ENCODE measurements around the gene PCDH8. TPM values are rescaled to one million over a fixed set of nuclear protein-coding genes. Genes with fewer than 3 reads are reported as not detected.

The PCDH8 gene
- total and polyA plus RNA-seq, 4 donors = 8.4 to 56.0 (median 36.7) TPM

DNA sequence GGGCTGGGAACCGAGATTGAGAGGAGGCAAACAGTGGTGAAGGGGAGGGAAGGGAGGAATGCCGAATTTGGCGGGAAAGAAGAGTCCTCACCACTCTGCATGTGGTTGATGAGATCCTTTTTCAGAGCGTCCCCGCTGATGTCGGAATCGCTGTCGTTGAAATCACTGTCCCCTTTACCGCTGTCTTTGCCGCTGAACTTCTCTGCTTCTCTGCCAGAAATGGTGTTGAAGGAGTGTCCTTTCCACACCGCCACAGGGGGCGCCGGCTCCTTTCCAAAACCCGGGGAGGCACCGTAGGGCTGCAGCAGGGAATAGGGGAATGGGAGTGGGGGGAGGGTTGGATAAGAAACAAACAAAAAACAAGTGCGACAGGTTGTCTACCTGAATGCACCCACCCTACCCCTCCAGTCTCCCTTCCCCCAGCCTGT, 3.1 kb downstream of the PCDH8 start:
- H3K27me3 ChIP-seq (ENCODE audit: control insufficient read depth, insufficient read depth, low read length) = peaks cover 51% of the 10 kb centered on the region
- peaks cover 16% of the 10 kb centered on the region for H3K36me3 ChIP-seq (ENCODE audit: control insufficient read depth, insufficient read depth, low read length)
- WGBS (ENCODE audit: insufficient coverage) = 3% methylated on average over 9 of the region's 16 CpGs
- no peaks in the 10 kb centered on the region for H3K9me3 ChIP-seq (ENCODE audit: control insufficient read depth, insufficient read depth, low read length)
- H3K27ac ChIP-seq (ENCODE audit: low read depth, low read length) = no peak overlapping the region
- peak overlapping the region; percentile 28 for H3K4me3 ChIP-seq (ENCODE audit: low read depth, low read length)
- DNase-seq (ENCODE audit: low read depth in 4 of 6, low spot score in 6 of 6) = peak in 2 of 6 donors; percentile 69 to 79
- H3K4me1 ChIP-seq (ENCODE audit: control insufficient read depth, insufficient read depth, low read length) = peaks cover 52% of the 10 kb centered on the region

DNA sequence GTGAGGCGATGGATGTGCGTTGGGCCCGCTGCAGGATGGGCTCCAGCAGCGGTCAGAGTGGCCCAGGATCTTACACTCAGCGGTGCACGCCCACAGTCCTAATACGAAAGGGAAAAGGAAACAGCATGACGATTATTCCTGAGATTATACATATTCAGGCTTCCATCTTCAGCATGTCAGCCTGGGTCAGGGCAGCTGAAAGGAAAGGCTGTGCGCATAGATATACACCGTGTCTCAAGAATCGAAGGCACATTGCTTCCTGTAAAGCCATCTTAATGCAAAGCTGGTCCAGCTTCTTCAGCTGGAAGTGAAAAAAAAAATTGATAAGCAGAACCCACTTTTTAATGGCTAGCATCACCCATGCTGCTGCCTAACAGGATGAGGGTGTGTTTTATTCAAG, 3.6 kb downstream of the PCDH8 start:
- Histone ChIP-seq H3K27ac (ENCODE audit: low read depth, low read length) (no peak overlapping the region), H3K36me3 (ENCODE audit: control insufficient read depth, insufficient read depth, low read length) (peaks cover 16% of the 10 kb centered on the region), H3K4me3 (ENCODE audit: low read depth, low read length) (peak overlapping the region; percentile 28), H3K4me1 (ENCODE audit: control insufficient read depth, insufficient read depth, low read length) (peaks cover 48% of the 10 kb centered on the region), H3K27me3 (ENCODE audit: control insufficient read depth, insufficient read depth, low read length) (peaks cover 45% of the 10 kb centered on the region), H3K9me3 (ENCODE audit: control insufficient read depth, insufficient read depth, low read length) (no peaks in the 10 kb centered on the region)
- 60% methylated on average over 10 of the region's 11 CpGs for WGBS (ENCODE audit: insufficient coverage)
- DNase-seq (ENCODE audit: low read depth in 4 of 6, low spot score in 6 of 6) = no peak

DNA sequence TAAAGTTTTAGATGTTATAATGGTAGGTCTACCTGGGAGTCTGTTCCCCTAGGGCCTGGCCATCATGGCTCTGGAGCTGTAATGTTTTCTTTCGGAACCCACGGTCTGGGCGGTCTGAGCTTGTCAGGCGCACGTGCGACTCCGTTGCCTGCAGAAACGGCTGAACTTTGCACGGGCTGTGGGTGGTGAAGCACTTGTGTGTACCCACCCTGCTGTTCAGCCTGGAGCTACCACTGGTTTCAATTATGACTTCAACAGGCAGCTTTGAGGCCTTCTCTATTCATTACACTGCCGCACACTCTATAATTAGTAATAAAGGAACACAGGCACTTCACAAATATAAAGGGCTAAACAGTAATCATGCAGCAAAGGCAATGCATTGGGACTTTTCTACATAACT, 6.0 kb downstream of the PCDH8 start:
- DNase-seq (ENCODE audit: low read depth in 4 of 6, low spot score in 6 of 6) = peak in 2 of 6 donors; percentile 50 to 78
- no peak overlapping the region for H3K27ac ChIP-seq (ENCODE audit: low read depth, low read length)
- H3K4me1 ChIP-seq (ENCODE audit: control insufficient read depth, insufficient read depth, low read length) = peaks cover 28% of the 10 kb centered on the region
- H3K9me3 ChIP-seq (ENCODE audit: control insufficient read depth, insufficient read depth, low read length) = no peaks in the 10 kb centered on the region
- no peak overlapping the region for H3K4me3 ChIP-seq (ENCODE audit: low read depth, low read length)
- H3K36me3 ChIP-seq (ENCODE audit: control insufficient read depth, insufficient read depth, low read length) = peaks cover 16% of the 10 kb centered on the region
- peaks cover 26% of the 10 kb centered on the region for H3K27me3 ChIP-seq (ENCODE audit: control insufficient read depth, insufficient read depth, low read length)
- WGBS (ENCODE audit: insufficient coverage) = 45% methylated on average over 10 of the region's 10 CpGs

GRCh38 chr13:52840066-52840465, 8.4 kb downstream of the PCDH8 start:
- H3K27me3 ChIP-seq (ENCODE audit: control insufficient read depth, insufficient read depth, low read length) = peaks cover 7% of the 10 kb centered on the region
- H3K4me3 ChIP-seq (ENCODE audit: low read depth, low read length) = no peak overlapping the region
- H3K9me3 ChIP-seq (ENCODE audit: control insufficient read depth, insufficient read depth, low read length) = no peaks in the 10 kb centered on the region
- peaks cover 4% of the 10 kb centered on the region for H3K36me3 ChIP-seq (ENCODE audit: control insufficient read depth, insufficient read depth, low read length)
- WGBS (ENCODE audit: insufficient coverage) = 91% methylated on average over 5 of the region's 6 CpGs
- no peak for DNase-seq (ENCODE audit: low read depth in 4 of 6, low spot score in 6 of 6)
- H3K27ac ChIP-seq (ENCODE audit: low read depth, low read length) = no peak overlapping the region
- peaks cover 7% of the 10 kb centered on the region for H3K4me1 ChIP-seq (ENCODE audit: control insufficient read depth, insufficient read depth, low read length)

GRCh38 chr13:52838433-52839107, 9.9 kb downstream of the PCDH8 start:
- Histone ChIP-seq H3K9me3 (ENCODE audit: control insufficient read depth, insufficient read depth, low read length) (no peaks in the 10 kb centered on the region), H3K4me1 (ENCODE audit: control insufficient read depth, insufficient read depth, low read length) (no peaks in the 10 kb centered on the region), H3K36me3 (ENCODE audit: control insufficient read depth, insufficient read depth, low read length) (no peaks in the 10 kb centered on the region), H3K4me3 (ENCODE audit: low read depth, low read length) (no peak overlapping the region), H3K27me3 (ENCODE audit: control insufficient read depth, insufficient read depth, low read length) (no peaks in the 10 kb centered on the region), H3K27ac (ENCODE audit: low read depth, low read length) (no peak overlapping the region)
- 44% methylated on average over 3 of the region's 6 CpGs for WGBS (ENCODE audit: insufficient coverage)
- DNase-seq (ENCODE audit: low read depth in 4 of 6, low spot score in 6 of 6) = no peak

GRCh38 chr13:52837850-52838249, 10.6 kb downstream of the PCDH8 start:
- WGBS (ENCODE audit: insufficient coverage) = no CpG with 5 or more reads among the region's 2 CpGs
- no peaks in the 10 kb centered on the region for H3K27me3 ChIP-seq (ENCODE audit: control insufficient read depth, insufficient read depth, low read length)
- no peak overlapping the region for H3K4me3 ChIP-seq (ENCODE audit: low read depth, low read length)

DNA sequence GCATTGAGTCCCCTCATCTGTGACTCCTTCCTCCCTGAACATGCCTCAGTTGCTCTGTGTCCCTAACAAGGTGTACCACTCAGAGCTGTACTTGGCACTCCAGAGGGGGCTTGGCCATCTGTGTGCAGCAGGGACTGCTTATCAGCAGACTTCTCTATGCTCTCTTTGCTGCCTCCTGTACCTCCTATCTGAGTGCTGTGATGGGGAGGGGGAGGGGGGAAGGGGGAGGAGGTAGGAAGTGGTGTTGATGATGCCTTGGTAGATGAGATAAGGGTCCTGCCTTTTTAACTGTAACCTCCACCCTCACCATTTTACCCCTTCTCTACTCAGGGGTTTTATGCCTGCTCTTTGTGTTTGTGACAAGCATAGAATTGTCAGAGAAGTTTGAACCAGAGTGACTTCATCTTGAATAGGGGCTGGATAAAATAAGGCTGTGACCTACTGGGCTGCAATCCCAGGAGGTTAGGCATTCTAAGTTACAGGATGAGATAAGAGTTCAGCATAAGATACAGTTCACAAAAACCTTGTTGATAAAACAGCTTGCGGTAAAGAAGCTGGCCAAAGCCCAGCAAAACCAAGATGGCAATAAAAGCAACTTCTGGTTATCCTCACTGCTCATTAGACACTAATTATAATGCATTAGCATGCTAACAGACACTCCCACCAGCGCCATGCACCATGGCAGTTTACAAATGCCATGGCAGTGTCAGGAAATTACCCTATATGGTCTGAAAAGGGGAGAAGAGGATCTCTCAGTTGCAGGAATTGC, 13.2 kb downstream of the PCDH8 start:
- Histone ChIP-seq H3K27me3 (ENCODE audit: control insufficient read depth, insufficient read depth, low read length) (no peaks in the 10 kb centered on the region), H3K9me3 (ENCODE audit: control insufficient read depth, insufficient read depth, low read length) (no peaks in the 10 kb centered on the region), H3K4me3 (ENCODE audit: low read depth, low read length) (no peak overlapping the region), H3K36me3 (ENCODE audit: control insufficient read depth, insufficient read depth, low read length) (no peaks in the 10 kb centered on the region), H3K27ac (ENCODE audit: low read depth, low read length) (no peak overlapping the region), H3K4me1 (ENCODE audit: control insufficient read depth, insufficient read depth, low read length) (no peaks in the 10 kb centered on the region)
- WGBS (ENCODE audit: insufficient coverage) = 0% methylated on average over 1 of the region's 2 CpGs
- peak in 1 of 6 donors; percentile 75 for DNase-seq (ENCODE audit: low read depth in 4 of 6, low spot score in 6 of 6)

More at GRCh38 chr13:52837850-52838249, 10.6 kb downstream of the PCDH8 start:
- no peaks in the 10 kb centered on the region for H3K36me3 ChIP-seq (ENCODE audit: control insufficient read depth, insufficient read depth, low read length)
- no peaks in the 10 kb centered on the region for H3K9me3 ChIP-seq (ENCODE audit: control insufficient read depth, insufficient read depth, low read length)
- H3K27ac ChIP-seq (ENCODE audit: low read depth, low read length) = no peak overlapping the region
- peak in 1 of 6 donors; percentile 40 for DNase-seq (ENCODE audit: low read depth in 4 of 6, low spot score in 6 of 6)
- no peaks in the 10 kb centered on the region for H3K4me1 ChIP-seq (ENCODE audit: control insufficient read depth, insufficient read depth, low read length)

GRCh38 chr13:52833296-52833875, 15.1 kb downstream of the PCDH8 start:
- peak in 2 of 6 donors; percentile 67 to 76 for DNase-seq (ENCODE audit: low read depth in 4 of 6, low spot score in 6 of 6)
- Histone ChIP-seq H3K36me3 (ENCODE audit: control insufficient read depth, insufficient read depth, low read length) (no peaks in the 10 kb centered on the region), H3K27me3 (ENCODE audit: control insufficient read depth, insufficient read depth, low read length) (no peaks in the 10 kb centered on the region), H3K27ac (ENCODE audit: low read depth, low read length) (peak overlapping the region; percentile 17), H3K4me1 (ENCODE audit: control insufficient read depth, insufficient read depth, low read length) (no peaks in the 10 kb centered on the region), H3K4me3 (ENCODE audit: low read depth, low read length) (no peak overlapping the region), H3K9me3 (ENCODE audit: control insufficient read depth, insufficient read depth, low read length) (no peaks in the 10 kb centered on the region)
- 26% methylated on average over 2 of the region's 7 CpGs for WGBS (ENCODE audit: insufficient coverage)

- 80% methylated on average over 2 of the region's 5 CpGs for WGBS (ENCODE audit: insufficient coverage)
- H3K4me1 ChIP-seq (ENCODE audit: control insufficient read depth, insufficient read depth, low read length) = peaks cover 5% of the 10 kb centered on the region
These were observed 16.1 kb downstream of the PCDH8 start for GRCh38 chr13:52832313-52832712.

More at GRCh38 chr13:52832313-52832712, 16.1 kb downstream of the PCDH8 start:
- DNase-seq (ENCODE audit: low read depth in 4 of 6, low spot score in 6 of 6) = no peak
- H3K4me3 ChIP-seq (ENCODE audit: low read depth, low read length) = no peak overlapping the region
- no peaks in the 10 kb centered on the region for H3K36me3 ChIP-seq (ENCODE audit: control insufficient read depth, insufficient read depth, low read length)
- H3K9me3 ChIP-seq (ENCODE audit: control insufficient read depth, insufficient read depth, low read length) = no peaks in the 10 kb centered on the region
- H3K27me3 ChIP-seq (ENCODE audit: control insufficient read depth, insufficient read depth, low read length) = no peaks in the 10 kb centered on the region
- no peak overlapping the region for H3K27ac ChIP-seq (ENCODE audit: low read depth, low read length)
